Immature natural killer cell (primary cell): ENCODE data around the gene GBA2. TPM values are rescaled to one million over a fixed set of nuclear protein-coding genes. Genes with fewer than 3 reads are reported as not detected.
A peak's percentile ranks its signal among the peaks of the same experiment; 100 is the strongest.

Source experiments
- DNase-seq, 3 donors: peaks; one replicate each; pipeline ENCODE4 v3.0.0; 2022; ENCODE audit warnings: mixed read lengths in 1 of 3
- H3K27ac Mint-ChIP-seq, 6 donors: one replicate each; pipeline ENCODE4 v1.8.0; 2020; ENCODE audit warnings: mixed read lengths in 6 of 6, mild to moderate bottlenecking in 5 of 6, inconsistent platforms in 4 of 6, moderate library complexity in 3 of 6
- H3K27me3 Mint-ChIP-seq, 3 donors: one replicate each; pipeline ENCODE4 v1.8.0; 2020 to 2021; ENCODE audit warnings: low read depth in 3 of 3, mild to moderate bottlenecking in 3 of 3, mixed read lengths in 3 of 3, moderate library complexity in 3 of 3, inconsistent platforms in 1 of 3
- H3K36me3 Mint-ChIP-seq, 3 donors: one replicate each; pipeline ENCODE4 v1.8.0; 2020; ENCODE audit warnings: mixed read lengths in 3 of 3, inconsistent platforms in 2 of 3, mild to moderate bottlenecking in 2 of 3
- H3K4me1 Mint-ChIP-seq, 2 donors: one replicate each; pipeline ENCODE4 v1.8.0; 2020; ENCODE audit warnings: inconsistent platforms in 2 of 2, mild to moderate bottlenecking in 2 of 2, mixed read lengths in 2 of 2, moderate library complexity in 1 of 2
- H3K4me3 Mint-ChIP-seq, 5 donors: one replicate each; pipeline ENCODE4 v1.8.0; 2020; ENCODE audit warnings: mild to moderate bottlenecking in 5 of 5, mixed read lengths in 5 of 5, inconsistent platforms in 3 of 5, moderate library complexity in 3 of 5
- H3K9me3 Mint-ChIP-seq, 6 donors: one replicate each; pipeline ENCODE4 v1.8.0; 2020; ENCODE audit warnings: mild to moderate bottlenecking in 6 of 6, mixed read lengths in 6 of 6, inconsistent platforms in 4 of 6, moderate library complexity in 3 of 6
- polyA plus RNA-seq, 3 donors: library from polyadenylated mRNA; unstranded; fragments of 300-500 nt; fragmentation: Illumina TruSeq; gene quantifications; one replicate each; pipeline ENCODE4 v1.2.3, GENCODE V29; 2021

The GBA2 gene
- polyA plus RNA-seq, 3 donors from 2014 or later = 20.3 to 43.3 (median 37.4) TPM

DNA sequence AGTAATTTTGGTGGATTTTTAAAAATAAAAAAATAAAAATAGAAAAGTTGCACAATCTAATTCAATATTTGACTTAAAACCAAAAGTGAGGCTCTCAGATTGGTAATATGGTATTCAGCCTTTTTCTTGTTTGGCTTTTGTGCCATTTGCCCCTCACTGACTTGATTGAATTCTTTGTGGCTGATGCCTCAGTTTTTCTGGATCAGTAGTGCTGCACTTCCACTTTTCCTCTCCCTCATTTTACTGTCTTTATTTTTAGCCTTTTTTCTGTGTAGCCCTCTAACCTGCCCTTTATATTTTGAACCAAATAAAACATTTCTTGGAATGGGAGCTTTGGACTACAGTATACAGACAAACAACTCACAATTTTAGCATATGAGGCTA, 8.9 kb upstream of the GBA2 start:
- no peaks in the 10 kb centered on the region for H3K9me3 Mint-ChIP-seq
- peaks cover 0 to 5% (median 2%) of the 10 kb centered on the region in 3 donors for H3K27me3 Mint-ChIP-seq
- peaks cover 34 to 45% of the 10 kb centered on the region in 2 donors for H3K4me1 Mint-ChIP-seq
- peak overlapping the region; percentile 75 to 99 (median 97) for H3K4me3 Mint-ChIP-seq
- peaks cover 0 to 12% (median under 1%) of the 10 kb centered on the region in 3 donors for H3K36me3 Mint-ChIP-seq
- peak overlapping the region; percentile 52 to 93 (median 76) for H3K27ac Mint-ChIP-seq
- no peak for DNase-seq

DNA sequence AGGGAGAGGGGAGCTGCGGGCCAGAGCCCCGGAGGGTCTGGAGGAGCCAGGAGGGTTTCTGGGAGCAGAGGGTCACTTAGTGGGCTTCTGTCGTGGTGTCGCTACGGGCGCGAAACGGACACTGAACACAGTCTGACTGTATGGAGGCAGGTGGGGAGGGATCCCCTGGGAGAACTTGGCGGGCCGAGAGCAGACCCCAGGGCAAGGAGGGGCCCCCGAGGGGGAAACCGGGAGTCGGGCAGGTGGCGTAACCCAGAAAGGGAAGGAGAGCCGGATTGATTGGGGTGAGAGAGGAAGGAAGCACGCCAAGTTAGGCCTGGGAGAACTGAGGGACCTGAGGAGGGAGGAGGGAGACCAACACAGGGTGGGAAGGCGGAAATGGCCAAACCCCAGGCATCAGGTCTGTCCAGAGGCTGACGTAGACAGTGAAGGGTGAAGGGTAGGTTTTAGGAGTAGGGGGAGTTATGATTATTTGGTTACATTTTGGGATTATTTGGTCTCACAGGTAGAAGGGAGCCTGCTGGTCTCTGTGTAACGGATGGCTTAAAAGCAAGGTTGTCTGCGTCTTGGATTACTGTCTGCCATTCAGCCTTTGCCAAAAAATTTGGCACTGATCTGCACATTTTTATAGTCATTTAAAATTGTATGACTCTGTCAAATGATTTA, 8.3 kb upstream of the GBA2 start:
- peak overlapping the region; percentile 97 to 100 (median 99) for H3K4me3 Mint-ChIP-seq
- peaks cover 3 to 16% (median 5%) of the 10 kb centered on the region in 3 donors for H3K36me3 Mint-ChIP-seq
- peaks cover 0 to 5% (median 2%) of the 10 kb centered on the region in 3 donors for H3K27me3 Mint-ChIP-seq
- no peaks in the 10 kb centered on the region for H3K9me3 Mint-ChIP-seq
- H3K4me1 Mint-ChIP-seq = peaks cover 34 to 45% of the 10 kb centered on the region in 2 donors
- H3K27ac Mint-ChIP-seq = peak overlapping the region; percentile 86 to 95 (median 88)
- DNase-seq = peak in 1 of 3 donors; percentile 10

DNA sequence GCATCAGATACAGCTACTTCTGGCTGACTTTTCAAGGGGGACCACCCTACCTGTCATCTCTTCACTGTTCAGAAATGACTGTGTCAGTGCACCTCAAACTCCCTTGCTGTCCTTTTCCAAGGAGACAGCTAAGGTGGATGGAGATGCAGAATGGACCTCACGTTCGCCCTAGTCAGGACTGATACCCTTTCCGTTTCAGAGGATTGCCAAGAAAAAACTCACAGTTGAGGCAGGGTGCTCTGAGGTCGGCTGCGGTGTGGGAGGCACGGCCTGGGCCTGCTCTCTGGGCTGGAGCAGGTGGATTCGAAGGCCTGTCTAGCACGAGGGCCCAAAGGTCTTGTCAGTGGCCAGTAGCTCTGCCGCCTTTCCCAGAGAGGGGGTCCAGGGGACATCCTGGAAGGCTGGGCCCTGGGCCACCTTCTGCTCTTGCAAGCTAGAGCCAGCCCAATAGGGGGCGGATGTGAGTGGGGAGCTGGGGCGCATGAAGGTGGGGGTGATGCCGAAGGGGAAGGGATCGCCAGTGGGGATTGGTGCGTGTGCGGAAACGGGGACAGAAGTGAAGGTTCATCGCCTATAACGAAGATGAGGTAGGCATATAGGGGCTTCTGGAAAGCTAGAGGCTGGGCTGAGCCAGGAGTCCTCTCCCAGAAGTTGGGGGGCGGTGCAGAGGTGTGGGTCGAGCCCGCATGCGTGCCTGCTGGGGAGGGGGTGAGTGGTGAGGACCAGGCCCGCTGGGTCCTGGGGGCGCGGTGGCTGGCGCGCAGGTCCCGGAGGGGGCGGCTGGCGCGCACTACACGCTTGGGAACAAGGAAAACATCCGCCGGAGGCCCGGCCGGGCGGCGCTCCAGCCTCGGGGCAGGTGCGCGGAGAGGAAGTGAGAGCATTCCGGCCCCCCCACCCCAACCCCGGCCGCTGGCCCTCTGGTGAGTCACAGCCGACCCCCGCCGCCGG, 7.5 kb upstream of the GBA2 start:
- peaks cover 0 to 5% (median 2%) of the 10 kb centered on the region in 3 donors for H3K27me3 Mint-ChIP-seq
- no peaks in the 10 kb centered on the region for H3K9me3 Mint-ChIP-seq
- peaks cover 7 to 24% (median 9%) of the 10 kb centered on the region in 3 donors for H3K36me3 Mint-ChIP-seq
- H3K27ac Mint-ChIP-seq = peak overlapping the region; percentile 63 to 98 (median 95)
- H3K4me1 Mint-ChIP-seq = peaks cover 34 to 45% of the 10 kb centered on the region in 2 donors
- DNase-seq = peak; percentile 64 to 69 (median 65)
- H3K4me3 Mint-ChIP-seq = peak overlapping the region; percentile 97 to 100 (median 99)

- H3K4me3 Mint-ChIP-seq = peak overlapping the region in 2 of 5 donors; percentile 30 to 31
- H3K9me3 Mint-ChIP-seq = no peaks in the 10 kb centered on the region
- H3K27me3 Mint-ChIP-seq = peaks cover 0 to 5% (median 2%) of the 10 kb centered on the region in 3 donors
- DNase-seq = no peak
- H3K4me1 Mint-ChIP-seq = peaks cover 40 to 50% of the 10 kb centered on the region in 2 donors
- peaks cover 7 to 27% (median 15%) of the 10 kb centered on the region in 3 donors for H3K36me3 Mint-ChIP-seq
- peak overlapping the region in 4 of 6 donors; percentile 41 to 63 (median 47) for H3K27ac Mint-ChIP-seq
Observed at GRCh38 chr9:35755071-35755470, 6.0 kb upstream of the GBA2 start.

GRCh38 chr9:35754264-35754663, 5.2 kb upstream of the GBA2 start, which contains the start of gene MSMP:
Gene MSMP, minus strand, starts transcription at chr9:35754276. Its CDS starts 147 bp downstream, at chr9:35754129.
- Mint-ChIP-seq H3K36me3 (peaks cover 7 to 27% (median 15%) of the 10 kb centered on the region in 3 donors), H3K9me3 (no peaks in the 10 kb centered on the region), H3K27me3 (peaks cover 1 to 7% (median 2%) of the 10 kb centered on the region in 3 donors), H3K27ac (peak within 1 kb of the TSS in 4 of 6 donors; percentile 44 to 63 (median 55)), H3K4me1 (peaks cover 44 to 50% of the 10 kb centered on the region in 2 donors), H3K4me3 (peak within 1 kb of the TSS in 2 of 5 donors; percentile 30 to 31)
- DNase-seq = no peak

DNA sequence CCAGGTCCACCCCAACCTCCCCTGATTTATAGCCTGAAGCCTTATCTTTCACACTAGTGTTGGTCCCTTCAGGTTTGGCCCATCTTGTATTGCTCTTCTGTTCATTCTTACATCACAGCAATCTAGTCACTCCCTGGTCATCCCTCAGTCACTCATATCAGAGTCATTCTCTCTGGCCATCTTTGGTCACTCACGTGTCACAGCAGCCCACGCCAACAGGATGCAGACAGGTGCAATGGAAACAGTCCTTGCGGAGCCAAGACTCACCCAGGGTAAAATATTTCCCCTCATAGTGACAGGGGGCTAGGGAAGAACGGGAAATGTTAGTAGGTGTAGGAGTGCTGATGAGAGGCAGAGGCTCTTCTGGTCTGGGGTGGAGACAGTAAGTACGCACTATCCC, 4.4 kb upstream of the GBA2 start:
- peaks cover 38 to 45% of the 10 kb centered on the region in 2 donors for H3K4me1 Mint-ChIP-seq
- no peaks in the 10 kb centered on the region for H3K9me3 Mint-ChIP-seq
- peak overlapping the region in 2 of 6 donors; percentile 49 to 61 for H3K27ac Mint-ChIP-seq
- peaks cover 7 to 27% (median 15%) of the 10 kb centered on the region in 3 donors for H3K36me3 Mint-ChIP-seq
- no peak for DNase-seq
- peaks cover 1 to 8% (median 2%) of the 10 kb centered on the region in 3 donors for H3K27me3 Mint-ChIP-seq
- H3K4me3 Mint-ChIP-seq = no peak overlapping the region

GRCh38 chr9:35750256-35750531, 1.2 kb upstream of the GBA2 start:
- H3K36me3 Mint-ChIP-seq = peaks cover 11 to 34% (median 20%) of the 10 kb centered on the region in 3 donors
- no peak for DNase-seq
- no peaks in the 10 kb centered on the region for H3K9me3 Mint-ChIP-seq
- H3K4me1 Mint-ChIP-seq = peaks cover 45 to 48% of the 10 kb centered on the region in 2 donors
- peaks cover 0 to 8% (median 1%) of the 10 kb centered on the region in 3 donors for H3K27me3 Mint-ChIP-seq
- H3K4me3 Mint-ChIP-seq = peak overlapping the region; percentile 87 to 93 (median 91)
- peak overlapping the region; percentile 90 to 94 (median 92) for H3K27ac Mint-ChIP-seq

GRCh38 chr9:35749515-35750255, 657 bp upstream of the GBA2 start:
- DNase-seq = no peak
- H3K4me3 Mint-ChIP-seq = peak overlapping the region; percentile 87 to 93 (median 91)

GRCh38 chr9:35748242-35748857, 678 bp downstream of the GBA2 start:
- peaks cover 0 to 8% (median 1%) of the 10 kb centered on the region in 3 donors for H3K27me3 Mint-ChIP-seq
- H3K36me3 Mint-ChIP-seq = peaks cover 23 to 40% (median 28%) of the 10 kb centered on the region in 3 donors
- DNase-seq = no peak
- H3K9me3 Mint-ChIP-seq = no peaks in the 10 kb centered on the region
- peak overlapping the region; percentile 88 to 95 (median 89) for H3K4me3 Mint-ChIP-seq
- peak overlapping the region; percentile 69 to 91 (median 90) for H3K27ac Mint-ChIP-seq
- peaks cover 47 to 54% of the 10 kb centered on the region in 2 donors for H3K4me1 Mint-ChIP-seq

More at GRCh38 chr9:35749515-35750255, 657 bp upstream of the GBA2 start:
- Mint-ChIP-seq H3K27ac (peak overlapping the region; percentile 90 to 94 (median 92)), H3K36me3 (peaks cover 14 to 36% (median 21%) of the 10 kb centered on the region in 3 donors), H3K4me1 (peaks cover 45 to 48% of the 10 kb centered on the region in 2 donors), H3K9me3 (no peaks in the 10 kb centered on the region), H3K27me3 (peaks cover 0 to 10% (median 1%) of the 10 kb centered on the region in 3 donors)

DNA sequence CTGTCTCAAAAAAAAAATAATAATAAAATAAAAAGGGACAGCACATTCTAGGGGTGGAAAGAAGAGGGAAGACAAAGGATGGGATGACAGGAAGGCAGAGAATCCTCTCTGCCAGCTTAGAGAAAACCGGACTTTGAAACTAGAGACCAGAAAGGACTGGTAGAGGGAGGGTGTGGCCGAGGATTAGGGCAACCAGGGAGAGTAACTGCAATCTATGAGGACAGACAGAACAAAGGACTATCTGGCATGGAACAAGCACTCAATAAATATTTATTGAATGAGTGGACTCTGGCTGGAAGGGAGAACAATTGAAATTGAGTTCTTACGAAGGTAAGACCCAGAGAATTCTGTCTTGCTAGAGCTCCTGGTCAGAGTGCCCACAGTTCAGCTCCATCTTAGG, 2.4 kb downstream of the GBA2 start:
- peaks cover 54 to 71% of the 10 kb centered on the region in 2 donors for H3K4me1 Mint-ChIP-seq
- peaks cover 0 to 8% (median 1%) of the 10 kb centered on the region in 3 donors for H3K27me3 Mint-ChIP-seq
- peak overlapping the region in 3 of 6 donors; percentile 40 to 90 (median 64) for H3K27ac Mint-ChIP-seq
- DNase-seq = no peak
- no peaks in the 10 kb centered on the region for H3K9me3 Mint-ChIP-seq
- peak overlapping the region; percentile 88 to 95 (median 89) for H3K4me3 Mint-ChIP-seq
- H3K36me3 Mint-ChIP-seq = peaks cover 19 to 40% (median 22%) of the 10 kb centered on the region in 3 donors

- H3K4me3 Mint-ChIP-seq = peak overlapping the region in 3 of 5 donors; percentile 64 to 95 (median 89)
- H3K4me1 Mint-ChIP-seq = peaks cover 56 to 71% of the 10 kb centered on the region in 2 donors
- peak overlapping the region in 3 of 6 donors; percentile 6 to 84 (median 73) for H3K27ac Mint-ChIP-seq
- H3K9me3 Mint-ChIP-seq = no peaks in the 10 kb centered on the region
- H3K36me3 Mint-ChIP-seq = peaks cover 16 to 37% (median 19%) of the 10 kb centered on the region in 3 donors
- H3K27me3 Mint-ChIP-seq = peaks cover 0 to 9% (median 1%) of the 10 kb centered on the region in 3 donors
- DNase-seq = no peak
Observed at GRCh38 chr9:35745569-35745968, 3.5 kb downstream of the GBA2 start.

DNA sequence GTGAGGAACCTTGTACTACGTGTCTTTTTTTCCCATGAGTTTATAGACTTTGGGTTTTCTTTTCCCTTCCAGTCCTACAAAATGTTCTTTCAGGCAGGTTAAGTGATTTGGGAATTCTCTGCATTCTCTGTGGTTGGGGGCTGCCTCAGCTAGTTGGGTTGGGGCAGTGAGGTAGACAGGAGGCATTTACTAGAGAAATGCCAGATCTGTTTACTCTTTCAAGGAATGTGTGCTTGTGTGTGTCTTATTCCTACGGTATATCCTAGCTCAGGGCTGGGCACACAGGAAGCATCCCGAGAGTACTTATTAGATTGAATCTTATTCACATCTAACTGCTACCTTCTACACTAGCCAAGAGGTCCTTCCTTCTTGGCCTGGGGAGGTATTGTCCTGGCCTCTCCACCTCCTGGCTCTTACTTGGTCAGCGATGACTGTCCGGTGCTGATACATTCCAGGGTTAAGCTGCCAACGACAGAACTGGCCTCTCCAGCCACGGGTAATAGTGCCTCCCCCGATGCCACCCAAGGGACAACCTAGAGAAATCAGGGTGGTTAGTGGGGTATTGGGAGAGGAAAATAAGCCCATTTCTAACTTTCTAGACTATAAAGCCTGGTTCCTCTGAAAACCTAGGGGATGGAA, 5.0 kb downstream of the GBA2 start:
- Mint-ChIP-seq H3K27ac (no peak overlapping the region), H3K27me3 (peaks cover 0 to 4% (median 0%) of the 10 kb centered on the region in 3 donors), H3K4me1 (peaks cover 46 to 59% of the 10 kb centered on the region in 2 donors), H3K9me3 (no peaks in the 10 kb centered on the region), H3K4me3 (no peak overlapping the region), H3K36me3 (peaks cover 17 to 46% (median 24%) of the 10 kb centered on the region in 3 donors)
- DNase-seq = no peak
